Ecto neural progenitor cell (in vitro differentiated cells): Measurements from ENCODE around the gene PRSS8.
A peak's percentile ranks its signal among the peaks of the same experiment; 100 is the strongest.
"Not testable (repeated sequence)": the region's sequence is repeated elsewhere in the genome, so short reads cannot be mapped to it uniquely, and the experiment has no call there.

Source experiments
- DNase-seq: peaks from one replicate; pipeline ENCODE4 v3.0.0-alpha.2; 2018; ENCODE audit warnings: low spot score

Gene PRSS8

DNA sequence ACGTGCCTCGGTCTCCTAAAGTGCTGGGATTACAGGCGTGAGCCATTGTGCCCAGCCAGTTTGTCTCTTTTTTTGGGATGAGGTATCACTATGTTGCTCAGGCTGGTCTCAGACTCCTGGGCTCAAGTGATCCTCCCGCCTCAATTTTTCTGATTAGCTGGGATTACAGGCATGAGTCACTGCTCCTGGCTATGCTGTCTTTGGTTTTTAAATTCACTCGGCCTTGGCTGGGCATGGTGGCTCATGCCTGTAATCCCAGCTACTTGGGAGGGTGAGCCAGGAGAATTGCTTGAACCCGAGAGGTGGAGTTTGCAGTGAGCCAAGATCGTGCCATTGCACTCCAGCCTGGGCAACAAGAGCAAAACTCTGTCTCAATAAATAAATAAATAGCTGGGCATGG lies 8.9 kb upstream of the PRSS8 start:
- not testable (repeated sequence) for DNase-seq

DNA sequence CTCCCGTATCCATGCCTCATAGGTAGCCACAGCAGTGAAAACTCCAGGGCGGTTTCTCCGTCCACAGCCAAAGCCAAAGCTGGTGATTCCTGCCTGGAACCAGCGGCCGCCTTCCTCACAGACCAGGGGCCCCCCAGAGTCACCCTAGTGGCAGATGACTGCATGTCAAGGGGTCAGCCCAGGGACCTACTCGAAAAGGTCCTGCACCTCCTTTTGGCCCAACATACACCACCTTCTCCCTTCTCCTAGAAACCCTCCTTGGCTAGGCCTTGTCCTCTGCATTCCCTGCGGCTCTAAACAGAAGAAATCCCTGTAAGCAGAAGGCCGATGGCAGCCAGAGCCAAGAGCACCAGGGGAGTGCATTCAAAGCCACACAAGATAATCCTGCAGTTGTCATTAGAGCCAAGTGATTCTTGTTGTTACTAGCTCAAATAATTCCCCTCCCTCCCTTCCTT lies 8.2 kb upstream of the PRSS8 start:
- no peak for DNase-seq

DNA sequence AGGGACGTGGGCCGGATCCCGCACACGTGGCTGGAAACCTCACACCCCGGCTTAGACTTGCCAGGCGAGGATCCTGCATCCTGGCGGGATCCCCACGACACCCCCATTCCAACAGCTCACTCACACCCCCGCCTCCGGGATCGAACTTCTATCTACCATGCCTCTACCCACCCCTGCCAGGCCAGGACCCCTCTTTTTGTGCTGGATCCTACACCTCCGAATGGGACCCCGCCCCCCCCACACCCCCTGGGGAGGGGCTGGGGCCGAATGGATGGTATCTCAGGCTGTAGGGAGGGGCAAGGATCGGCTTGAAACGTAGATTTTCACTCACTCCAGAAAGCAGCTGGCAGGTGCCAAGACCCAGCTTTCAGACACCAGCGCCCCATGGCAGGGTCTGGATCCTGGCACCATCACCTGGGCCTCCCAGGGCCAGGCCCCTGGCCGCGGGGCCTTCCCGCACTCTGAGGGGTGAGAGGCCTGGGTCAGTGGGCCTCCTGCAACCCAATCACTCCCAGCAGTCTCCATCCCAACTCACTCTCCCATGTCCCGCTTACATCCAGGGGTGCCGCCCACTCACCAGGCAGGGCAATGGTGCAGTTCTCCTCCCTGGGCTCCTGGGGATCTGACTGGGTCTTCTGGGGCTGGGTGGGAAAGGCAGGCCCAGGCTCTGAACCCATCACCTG lies 7.6 kb upstream of the PRSS8 start:
- no peak for DNase-seq

DNA sequence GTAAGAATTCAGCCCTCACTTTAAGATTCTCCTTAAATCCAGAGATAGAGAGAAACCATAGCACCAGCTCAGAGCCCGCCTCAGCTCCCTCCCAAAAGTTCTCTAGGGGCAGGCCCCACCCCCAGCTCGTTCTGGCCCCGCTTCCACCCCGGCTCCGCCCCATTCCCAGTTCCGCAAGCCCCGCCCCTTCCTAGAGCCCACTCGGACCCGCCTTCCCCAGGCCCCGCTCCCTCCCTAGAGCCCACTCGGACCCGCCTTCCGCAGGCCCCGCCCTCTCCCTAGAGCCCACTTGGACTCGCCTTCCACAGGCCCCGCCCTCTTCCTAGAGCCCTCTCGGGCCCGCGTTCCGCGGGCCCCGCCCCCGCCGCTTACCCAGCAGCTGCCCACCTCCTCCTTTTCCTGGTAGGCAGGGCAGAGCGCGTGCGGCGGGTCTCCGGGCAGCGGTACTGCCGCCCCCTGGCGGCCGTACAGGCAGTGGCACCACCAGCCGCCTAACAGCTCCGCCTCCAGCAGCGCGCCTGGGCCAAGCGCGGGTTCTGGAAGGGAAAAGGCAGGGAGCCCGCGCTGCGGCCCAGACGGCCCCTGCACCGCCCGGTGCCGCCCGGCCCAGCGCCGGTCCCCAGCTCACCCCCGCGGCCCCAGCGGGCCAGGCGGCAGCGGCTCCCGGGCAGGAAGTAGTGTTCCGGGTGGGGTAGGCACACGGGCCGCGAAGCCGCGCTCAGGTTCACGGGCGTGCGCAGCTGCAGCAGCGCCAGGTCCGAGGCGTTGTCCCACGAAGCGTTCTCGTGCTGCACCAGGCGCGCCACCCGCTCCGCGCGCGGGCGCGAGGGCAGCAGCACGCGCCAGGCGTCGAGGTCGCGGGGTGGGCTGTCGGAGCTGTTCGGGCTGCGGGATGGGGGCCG lies 6.8 kb upstream of the PRSS8 start:
- peak; percentile 100 for DNase-seq

DNA sequence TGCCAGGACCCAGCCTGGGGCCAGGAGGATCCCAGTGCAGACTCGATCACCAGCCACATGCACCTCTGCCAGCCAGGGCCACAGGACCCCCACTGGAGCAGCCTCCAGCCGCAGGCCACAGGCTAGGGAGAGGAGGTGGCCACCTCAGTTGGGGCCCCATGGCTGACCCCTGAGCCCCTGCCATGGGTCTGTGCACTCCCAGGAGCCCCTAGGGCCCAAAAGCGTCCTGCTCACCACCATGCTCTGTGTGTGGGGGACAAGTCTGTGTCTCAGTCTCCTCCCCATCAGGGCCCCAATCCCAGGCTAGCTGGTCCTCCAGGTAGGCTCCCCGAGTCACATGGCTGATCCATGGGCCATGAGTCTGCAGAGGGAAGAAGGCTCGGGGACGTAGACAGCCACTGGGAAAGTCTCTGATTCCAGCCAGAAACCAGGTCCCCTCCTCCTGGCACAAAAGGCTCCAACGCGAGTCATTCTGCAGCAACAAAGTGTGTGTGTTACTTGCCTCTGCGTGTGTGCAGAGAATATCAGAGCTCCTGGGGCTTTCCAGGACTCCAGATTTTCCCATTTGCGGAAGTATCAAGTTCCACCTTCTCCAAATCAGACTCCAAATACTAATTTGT lies 6.1 kb upstream of the PRSS8 start:
- peak; percentile 67 for DNase-seq

DNA sequence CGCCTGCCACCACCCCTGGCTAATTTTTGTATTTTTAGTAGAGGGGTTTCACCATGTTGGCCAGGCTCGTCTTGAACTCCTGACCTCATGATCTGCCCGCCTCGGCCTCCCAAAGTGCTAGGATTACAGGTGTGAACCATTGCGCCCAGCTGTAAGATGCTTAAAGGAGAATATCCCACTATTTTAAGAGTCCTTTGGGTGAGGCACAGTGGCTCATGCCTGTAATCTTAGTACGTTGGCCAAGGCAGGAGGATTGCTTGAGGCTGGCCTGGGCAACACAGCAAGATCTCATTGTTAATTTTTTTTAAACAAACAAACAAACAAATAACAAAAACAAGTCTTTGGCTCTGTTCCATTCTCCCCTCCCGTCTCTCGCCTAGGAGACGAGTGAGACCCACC lies 5.5 kb upstream of the PRSS8 start:
- not testable (repeated sequence) for DNase-seq

DNA sequence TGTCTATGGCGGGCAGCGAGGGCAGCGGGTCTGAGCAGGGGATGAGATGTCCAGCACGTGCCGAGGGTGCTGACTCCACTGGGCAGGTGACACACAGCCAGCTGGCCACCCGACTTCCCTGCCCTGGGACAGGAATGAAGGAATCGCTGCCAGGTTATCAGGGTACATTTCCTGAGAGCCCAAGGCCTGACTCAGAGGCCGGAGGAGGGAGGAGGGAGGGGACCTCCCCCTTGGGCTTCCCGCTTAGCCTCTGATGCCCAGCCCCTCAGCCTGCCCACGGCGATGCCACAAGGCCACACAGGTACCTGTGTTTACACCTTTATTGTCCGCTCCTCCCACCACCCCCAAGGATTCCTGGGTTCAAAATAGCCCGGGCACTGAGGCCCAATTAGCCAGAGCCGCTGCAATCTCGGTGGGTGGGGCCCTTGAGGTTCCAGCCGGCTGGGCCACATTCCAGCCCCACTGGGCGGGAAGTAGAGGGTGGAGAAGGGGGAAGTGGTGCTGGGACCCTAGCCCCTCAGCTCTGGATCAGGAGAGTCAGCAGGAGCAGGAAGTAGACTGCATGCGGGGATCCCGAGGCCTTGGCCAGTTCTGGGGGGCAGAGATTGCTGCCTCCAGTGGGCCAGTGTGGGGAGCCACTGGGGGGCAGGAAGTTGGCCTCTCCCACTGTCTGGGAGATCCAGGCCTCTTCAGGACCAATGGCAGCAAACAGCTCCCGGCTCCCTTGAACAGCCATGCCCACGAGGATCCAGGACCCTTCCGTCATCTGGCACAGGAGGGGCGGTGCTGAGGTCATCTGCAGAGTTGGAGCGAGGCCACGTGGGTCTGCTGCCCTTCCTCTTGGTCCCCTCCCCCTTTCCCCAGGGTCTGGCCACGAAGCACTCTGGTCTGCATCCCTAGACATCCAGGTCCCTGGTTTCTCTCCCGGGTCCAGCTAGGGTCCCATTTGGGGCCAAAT lies 3.4 kb upstream of the PRSS8 start:
- DNase-seq, result no peak

DNA sequence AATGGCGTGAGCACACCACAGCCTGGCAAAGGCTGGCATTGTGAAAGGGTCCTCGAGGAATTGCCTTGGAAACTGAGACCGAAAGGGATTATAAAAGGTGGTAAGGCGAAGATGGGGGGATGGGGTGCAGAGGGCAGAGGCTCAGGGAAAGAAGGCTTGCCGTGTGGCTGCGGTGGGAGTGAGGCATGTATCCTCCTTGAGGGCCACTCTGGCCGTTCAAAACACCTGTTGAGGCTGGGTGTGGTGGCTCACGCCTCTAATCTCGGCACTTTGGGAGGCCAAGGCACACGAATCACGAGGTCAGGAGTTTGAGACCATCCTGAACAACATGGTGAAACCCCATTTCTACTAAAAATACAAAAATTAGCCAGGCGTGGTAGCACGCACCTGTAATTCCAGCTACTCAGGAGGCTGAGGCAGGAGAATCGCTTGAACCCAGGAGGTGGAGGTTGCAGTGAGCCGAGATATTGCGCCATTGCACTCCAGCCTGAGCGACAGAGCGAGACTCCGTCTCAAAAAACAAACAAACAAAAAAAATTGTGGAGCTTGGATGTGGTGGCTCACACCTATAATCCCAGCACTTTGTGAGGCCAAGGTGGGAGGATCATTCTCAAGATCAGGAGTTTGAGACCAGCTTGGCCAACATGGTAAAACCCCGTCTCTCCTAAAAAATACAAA lies 1.4 kb upstream of the PRSS8 start:
- DNase-seq, result not testable (repeated sequence)

DNA sequence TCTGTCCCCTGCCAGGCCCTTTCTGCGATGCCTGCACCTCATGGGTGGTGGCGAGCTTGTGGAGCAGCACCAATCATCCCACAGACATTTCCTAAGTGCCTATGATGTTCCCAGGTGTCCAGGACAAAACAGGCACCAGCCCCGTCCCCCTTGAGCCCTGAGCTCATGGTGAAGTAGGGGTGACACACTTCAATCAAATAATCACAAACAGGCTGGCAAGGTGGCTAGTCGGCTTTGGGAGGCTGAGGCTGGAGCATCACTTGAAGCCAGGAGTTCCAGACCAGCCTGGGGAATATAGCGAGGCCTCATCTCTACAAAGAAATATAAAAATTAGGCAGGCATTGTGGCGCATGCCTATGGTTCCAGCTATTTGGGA lies 748 bp upstream of the PRSS8 start:
- DNase-seq, result no peak

DNA sequence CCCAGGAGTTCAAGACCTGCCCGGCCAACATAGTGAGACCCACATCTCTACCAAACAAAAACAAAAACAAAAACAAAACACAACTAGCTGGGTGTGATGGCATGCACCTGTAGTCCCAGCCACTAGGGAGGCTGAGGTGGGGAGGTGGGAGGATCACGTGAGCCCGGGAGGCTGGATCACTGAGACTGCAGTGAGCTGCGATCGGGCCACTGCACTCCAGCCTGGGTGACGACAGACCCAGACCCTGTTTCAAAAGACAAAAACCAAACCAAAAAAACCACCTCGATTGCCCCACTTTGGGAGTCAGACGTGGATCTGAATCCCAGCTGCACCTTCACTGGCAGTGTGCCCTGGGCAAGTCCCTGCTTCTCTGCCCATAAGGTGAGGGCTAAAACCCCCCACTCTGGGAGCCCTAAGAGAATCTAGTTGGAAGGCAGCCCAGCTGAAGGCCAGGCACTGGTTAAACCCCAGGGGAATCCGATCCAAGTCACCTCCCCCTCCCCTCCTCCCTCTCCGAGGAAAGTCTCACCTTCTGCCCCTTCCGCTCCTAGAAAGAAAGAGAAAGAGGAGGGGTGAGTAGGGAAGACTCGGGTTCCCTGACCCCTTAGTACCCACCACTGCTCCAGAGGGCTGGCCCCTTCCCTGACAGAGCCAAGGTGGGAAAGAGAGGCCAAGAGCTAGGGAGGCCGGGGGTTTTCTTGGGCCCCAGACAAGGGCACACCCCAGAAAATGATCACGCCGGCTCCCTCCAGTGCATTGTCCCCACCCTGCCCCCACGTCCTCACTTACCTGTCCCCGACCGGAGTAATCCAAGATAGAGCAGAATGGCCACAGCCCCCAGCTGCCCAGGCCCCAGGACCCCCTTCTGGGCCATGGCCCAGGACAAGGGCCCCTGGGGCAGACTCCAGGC lies 647 bp downstream of the PRSS8 start:
- no peak for DNase-seq

DNA sequence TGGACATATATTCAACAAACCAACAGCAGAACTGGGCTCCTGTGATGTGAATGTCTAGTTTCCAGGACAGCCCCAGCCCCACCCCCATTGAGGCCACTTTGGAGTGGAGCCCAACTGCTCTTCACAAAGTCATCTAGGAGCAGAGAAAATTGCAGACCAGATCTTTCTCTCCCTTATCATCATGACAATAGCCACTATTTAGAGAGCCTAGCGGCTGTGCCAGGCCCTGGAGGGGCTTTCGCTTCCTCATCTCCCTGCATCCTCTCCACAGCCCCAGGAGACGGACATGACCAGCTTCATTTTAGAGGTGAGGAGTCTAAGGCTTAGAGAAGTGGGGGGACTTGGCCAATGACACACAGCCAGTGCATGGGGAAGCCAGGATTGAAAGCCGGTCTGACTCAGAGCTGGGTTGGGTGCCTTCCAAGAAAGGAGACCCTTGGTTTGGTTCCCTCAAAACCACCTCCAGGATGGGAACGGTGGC lies 1.4 kb downstream of the PRSS8 start:
- no peak for DNase-seq

DNA sequence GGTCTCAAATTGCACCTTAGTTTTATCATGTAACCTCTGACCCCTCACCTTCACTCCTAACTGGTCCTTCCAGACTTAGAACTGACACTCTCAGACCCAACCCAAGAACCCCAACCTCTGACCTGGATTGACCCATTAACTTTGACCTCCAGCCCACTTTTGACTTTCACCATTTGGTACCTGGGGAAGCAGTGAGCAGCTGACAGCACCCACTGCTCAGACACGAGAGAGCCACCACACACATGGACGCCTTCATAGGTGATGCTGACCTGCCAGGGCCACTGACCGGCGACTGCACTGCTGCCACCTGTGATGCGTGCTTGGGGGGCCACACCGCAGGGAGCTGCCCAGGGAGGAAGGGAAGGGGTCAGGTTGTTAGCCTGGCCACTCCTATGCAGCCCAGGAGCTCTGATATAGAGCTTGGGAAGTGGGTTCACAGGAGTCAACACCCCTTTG lies 2.5 kb downstream of the PRSS8 start:
- no peak for DNase-seq

DNA sequence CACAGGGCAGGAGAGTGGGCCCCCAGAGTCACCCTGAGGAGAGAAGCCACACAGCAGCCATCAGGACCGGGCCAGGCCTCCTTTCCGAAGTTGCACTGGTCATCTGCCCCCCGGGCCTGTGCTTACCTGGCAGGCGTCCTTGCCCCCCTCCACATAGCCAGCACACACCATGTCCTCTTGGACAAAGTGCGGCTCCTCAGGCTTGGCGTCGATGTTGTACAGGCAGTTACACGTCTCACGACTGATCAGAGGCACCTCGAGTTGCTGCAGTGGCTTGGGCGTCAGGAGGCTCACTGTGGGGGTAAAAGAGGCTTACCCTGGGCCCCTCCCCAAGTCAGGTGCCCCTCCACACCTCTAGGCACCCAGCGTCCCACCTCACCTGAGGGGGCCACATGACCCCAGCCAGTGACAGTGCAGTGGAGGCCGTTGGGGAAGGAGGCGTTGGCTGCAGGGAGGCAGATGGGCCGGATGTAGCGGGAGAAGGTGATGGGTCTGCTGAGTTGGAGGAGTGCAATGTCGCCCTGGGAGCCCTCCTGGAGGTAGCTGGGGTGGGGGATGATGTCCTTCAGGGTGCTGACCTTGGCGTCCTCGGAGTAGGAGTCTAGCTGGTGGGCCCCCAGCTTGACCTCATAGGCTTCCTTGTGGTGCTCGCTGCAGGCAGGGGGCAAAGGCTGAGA lies 3.1 kb downstream of the PRSS8 start:
- no peak for DNase-seq

DNA sequence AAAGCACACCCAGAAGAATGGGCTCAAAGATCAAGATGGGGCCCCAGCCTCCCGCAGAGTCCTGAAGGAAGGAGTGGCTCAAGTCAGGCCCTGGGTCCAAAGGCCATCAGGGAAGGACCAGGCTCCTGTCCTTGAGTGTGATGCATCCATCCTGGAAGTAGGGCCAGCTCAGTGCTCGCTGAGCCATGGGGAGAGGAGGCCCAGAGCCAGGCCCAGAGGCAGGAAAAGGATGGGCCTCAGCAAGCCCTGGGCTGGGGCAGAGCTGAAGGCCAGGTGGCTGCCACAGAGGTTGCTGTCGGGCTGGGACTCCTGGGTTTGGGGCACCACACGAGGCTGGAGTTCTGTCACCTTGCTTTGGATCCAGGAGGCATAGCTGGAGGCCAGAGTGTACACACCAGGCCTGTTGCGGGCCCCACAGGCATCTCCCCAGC lies 3.7 kb downstream of the PRSS8 start:
- DNase-seq, result no peak

DNA sequence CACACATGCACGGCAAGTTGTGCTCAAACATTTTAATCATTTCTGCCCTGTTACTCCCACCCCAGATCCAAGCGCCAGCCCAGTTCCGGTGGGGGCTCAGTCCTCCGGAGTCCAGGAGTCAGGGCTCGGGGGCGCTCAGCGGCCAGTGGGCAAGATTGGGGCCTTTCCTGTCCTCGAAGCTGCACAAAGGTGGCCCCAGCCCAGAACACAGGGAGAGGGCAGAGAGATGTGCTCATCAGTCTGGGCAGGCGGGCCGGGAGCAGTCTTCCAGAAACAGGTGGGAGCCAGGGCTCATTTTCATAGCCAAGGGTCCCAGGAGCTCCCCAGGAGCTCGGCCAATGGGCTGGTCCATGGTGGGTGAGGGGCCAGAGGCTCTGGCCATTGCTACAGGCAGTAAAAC lies 4.1 kb downstream of the PRSS8 start:
- no peak for DNase-seq

DNA sequence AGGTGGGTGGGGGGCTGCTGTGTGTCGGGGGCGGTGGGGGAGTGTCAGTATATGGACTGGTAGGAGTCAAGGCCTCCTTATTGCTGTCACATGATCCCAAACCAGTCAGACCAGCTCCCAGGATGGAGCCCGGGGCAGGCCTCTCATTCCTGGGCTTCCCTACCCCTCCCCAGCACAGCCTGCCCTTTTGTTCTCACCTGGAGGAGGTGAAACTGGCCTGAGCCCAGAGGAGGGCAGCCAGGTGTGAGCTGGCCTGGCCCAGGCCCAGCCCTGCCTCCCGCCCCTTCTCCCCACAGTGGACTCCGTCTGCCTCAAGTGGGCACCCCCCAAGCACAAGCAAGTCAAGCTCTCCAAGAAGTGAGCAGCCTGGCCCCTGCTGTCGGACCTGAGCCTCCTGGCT lies 4.6 kb downstream of the PRSS8 start:
- no peak for DNase-seq

DNA sequence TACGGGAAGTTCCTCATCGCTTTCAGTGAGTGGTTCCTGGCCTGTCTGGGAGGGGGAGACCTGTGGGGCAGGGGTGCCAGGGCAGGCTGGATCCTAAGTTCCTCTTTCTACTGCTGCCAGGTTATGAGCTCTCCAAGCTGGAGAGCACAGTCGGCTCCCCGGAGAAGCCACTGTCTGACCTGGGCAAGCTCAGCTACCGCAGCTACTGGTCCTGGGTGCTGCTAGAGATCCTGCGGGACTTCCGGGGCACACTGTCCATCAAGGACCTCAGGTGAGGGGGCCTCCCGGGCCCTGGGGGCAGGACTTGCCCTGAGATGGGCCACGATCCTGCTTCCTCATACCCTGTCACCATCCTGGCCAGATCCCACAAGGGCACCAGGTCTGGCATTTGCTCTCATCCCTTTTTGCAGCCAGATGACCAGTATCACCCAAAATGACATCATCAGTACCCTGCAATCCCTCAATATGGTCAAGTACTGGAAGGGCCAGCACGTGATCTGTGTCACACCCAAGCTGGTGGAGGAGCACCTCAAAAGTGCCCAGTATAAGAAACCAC lies 5.1 kb downstream of the PRSS8 start:
- no peak for DNase-seq

DNA sequence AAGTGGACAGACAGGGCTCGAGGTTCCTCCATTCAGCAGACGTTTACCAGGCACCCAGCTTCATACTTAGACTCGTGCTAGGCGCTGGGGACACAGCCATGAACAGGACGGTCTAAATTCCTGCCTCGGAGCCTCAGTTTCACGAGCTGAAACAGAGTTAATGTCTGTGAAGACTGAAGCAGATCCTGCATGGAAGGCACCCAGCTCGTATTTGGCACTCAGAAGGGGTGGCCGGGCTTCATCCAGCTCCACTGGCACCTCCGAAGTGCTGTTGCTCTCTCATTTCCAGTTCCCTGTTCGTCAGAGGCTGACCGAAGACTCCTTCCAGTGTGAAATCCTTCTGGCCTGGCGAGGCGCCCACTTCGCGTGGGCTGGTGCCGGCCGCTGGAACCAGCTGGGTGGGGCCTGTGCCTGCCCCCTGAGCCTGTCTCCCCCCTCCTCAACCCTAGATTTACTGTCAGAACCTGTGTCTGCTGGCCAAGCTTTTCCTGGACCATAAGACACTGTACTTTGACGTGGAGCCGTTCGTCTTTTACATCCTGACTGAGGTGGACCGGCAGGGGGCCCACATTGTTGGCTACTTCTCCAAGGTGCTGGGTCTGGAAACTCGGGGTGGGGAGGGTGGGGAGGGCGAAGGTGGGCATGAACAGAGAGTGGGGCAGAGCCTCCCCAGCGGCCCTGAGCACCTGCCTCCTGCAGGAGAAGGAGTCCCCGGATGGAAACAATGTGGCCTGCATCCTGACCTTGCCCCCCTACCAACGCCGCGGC lies 5.8 kb downstream of the PRSS8 start:
- DNase-seq, result no peak
